ENCODE results near the gene CYP3A5.
"Not testable (repeated sequence)": the region's sequence is repeated elsewhere in the genome, so short reads cannot be mapped to it uniquely, and the experiment has no call there.

The CYP3A5 gene

GRCh38 chr7:99642027-99642426 is 37.8 kb downstream of the CYP3A5 start:
- DNase-seq (ENCODE audit: low spot score) = no peak

DNA sequence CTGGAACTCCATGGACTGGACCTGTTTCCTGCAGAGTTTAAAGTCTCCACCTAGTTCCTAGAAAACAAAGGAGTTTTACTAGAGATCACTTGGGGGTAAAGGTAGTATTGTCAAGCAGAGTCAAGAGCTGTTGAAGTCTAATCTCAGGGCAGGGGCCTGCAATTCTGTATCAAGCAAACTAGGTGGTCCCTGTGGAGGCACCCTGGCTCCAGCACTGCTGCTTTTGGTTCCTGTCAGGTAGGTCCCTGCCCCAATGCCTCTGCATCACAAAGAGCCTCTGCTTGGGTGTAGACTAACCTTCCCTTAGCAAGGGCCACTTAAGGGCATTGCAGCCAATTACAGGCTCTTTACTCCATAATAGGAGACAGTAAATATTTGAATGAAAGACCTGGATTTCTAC is 40.5 kb downstream of the CYP3A5 start:
- no peak for DNase-seq (ENCODE audit: low spot score)

DNA sequence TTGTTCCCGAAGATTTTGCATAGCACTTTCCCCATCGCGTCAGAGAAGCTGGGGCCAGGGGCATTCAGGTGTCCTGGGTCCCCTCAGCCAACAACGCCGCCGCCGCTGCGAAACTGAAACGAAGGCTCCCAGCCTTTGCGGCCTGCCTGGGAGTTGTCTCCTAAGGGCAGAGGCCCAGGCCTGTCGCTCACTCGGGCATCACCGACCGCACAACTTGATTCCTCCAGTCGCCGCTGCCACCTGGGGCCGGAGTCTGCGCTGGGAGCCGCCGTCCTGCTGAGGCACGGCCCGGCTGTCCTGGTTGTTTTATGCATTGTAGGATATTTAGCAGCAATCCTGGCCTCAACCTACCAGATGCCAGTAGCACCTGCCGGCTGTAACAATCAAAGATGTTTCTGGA is 41.1 kb downstream of the CYP3A5 start:
- no peak for DNase-seq (ENCODE audit: low spot score)

- not testable (repeated sequence) for DNase-seq (ENCODE audit: low spot score)
Measured at GRCh38 chr7:99637414-99637813, 42.4 kb downstream of the CYP3A5 start.

DNA sequence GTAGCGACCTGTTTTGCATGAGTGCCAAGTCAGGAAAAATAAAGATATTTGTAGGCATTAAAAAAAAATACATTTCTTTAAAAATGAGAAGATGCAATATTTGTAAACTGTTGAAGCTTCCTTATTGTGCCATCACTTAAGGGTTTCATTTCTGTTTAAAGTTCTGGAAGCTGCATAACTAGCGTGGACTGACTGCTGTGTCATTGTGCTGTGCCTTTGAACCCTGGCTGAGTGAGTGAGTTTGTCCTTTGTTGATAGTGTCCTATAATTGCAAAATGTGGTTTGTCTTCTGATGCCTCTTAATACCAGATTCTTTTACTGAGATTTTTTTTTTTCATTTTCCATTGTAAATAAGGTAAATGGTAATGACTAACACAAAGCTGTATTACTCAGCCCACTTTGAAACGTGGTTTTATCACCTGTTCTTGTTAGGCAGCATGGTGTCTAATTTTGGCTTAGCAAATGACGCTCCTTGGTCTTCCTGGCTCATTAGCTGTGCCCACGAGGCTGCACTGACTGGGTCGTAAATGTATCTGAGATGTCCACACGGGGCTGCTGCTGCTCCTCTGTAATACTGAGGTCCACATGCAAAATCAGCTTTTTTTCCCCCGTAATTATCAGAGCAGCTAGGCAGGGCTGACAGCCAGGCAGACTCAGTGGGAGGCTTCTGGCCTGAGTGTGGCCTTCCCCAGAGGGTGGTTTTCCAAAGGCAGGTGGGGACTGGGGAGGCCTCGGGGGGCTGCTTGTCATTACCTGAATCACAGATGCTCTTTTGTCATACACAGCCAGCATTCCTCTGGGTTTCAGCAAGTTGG is 48.3 kb downstream of the CYP3A5 start:
- peak; percentile 34 for DNase-seq (ENCODE audit: low spot score)

DNA sequence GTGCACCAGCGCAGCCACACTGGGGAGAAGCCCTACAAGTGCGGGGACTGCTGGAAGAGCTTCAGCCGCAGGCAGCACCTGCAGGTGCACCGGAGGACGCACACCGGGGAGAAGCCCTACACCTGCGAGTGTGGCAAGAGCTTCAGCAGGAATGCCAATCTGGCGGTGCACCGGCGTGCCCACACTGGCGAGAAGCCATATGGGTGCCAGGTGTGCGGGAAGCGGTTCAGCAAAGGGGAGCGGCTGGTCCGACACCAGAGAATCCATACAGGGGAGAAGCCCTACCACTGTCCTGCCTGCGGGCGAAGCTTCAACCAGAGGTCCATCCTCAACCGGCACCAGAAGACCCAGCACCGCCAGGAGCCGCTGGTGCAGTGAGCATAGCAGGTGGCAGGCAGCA is 50.2 kb downstream of the CYP3A5 start:
- DNase-seq (ENCODE audit: low spot score) = no peak

GRCh38 chr7:99628471-99629465 is 51.0 kb downstream of the CYP3A5 start:
- DNase-seq (ENCODE audit: low spot score) = no peak

GRCh38 chr7:99627513-99627912 is 52.3 kb downstream of the CYP3A5 start:
- DNase-seq (ENCODE audit: low spot score) = no peak

GRCh38 chr7:99626661-99627060 is 53.1 kb downstream of the CYP3A5 start:
- no peak for DNase-seq (ENCODE audit: low spot score)

GRCh38 chr7:99625961-99626360 is 53.8 kb downstream of the CYP3A5 start:
- no peak for DNase-seq (ENCODE audit: low spot score)

DNA sequence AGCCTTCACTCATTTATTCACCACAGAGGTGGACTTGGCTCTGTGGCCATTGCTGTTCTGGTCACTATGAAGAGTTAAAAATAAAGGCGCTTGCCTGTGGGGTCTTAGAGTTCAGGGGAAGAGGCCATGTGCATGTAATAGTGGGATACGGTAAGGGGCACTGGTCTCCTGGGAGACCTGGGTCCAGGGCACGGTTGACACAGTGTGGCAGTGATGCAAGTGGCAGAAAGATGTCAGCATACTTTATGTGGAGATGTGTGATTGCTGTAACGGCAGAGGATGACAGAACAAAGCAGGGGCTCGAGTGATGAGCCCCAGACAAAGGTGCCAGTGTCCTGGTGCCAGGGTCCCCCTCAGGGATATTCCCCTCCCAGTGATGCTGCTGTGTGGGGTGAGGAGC is 54.5 kb downstream of the CYP3A5 start:
- DNase-seq (ENCODE audit: low spot score) = no peak

GRCh38 chr7:99624484-99624883 is 55.3 kb downstream of the CYP3A5 start:
- no peak for DNase-seq (ENCODE audit: low spot score)

DNA sequence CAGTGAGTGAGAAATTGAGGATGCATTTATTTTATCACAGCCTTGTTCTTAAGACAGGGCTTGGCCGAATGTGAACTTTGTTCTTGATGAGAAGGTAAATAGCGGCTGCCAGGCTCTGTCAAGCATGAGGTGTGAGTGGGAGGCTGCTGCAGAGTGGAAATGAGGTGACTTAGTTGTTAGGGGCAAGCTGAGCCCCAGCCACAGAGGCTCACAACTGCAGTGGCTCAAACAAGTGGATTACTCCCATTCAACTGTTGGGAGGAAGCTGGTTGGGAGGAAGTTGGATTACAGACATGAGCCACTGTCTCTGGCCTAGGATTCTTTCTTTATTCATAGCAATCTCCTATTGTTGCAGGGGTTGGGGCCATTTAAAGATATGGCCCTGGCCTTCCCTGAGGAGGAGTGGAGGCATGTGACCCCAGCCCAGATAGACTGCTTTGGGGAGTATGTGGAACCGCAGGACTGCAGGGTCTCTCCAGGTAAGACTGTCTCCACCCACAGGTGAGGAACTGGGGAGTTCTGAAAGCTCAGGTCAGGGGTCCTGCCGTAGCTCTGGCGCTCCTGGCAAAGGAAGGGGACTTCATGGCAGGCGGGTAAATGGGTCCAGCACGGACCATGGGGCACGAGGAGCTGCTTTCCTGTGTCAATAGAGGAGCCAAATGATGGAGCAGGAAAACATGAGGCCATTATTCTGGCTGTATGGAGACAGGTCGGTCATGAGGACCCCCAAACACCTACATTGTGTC is 55.9 kb downstream of the CYP3A5 start:
- no peak for DNase-seq (ENCODE audit: low spot score)

DNA sequence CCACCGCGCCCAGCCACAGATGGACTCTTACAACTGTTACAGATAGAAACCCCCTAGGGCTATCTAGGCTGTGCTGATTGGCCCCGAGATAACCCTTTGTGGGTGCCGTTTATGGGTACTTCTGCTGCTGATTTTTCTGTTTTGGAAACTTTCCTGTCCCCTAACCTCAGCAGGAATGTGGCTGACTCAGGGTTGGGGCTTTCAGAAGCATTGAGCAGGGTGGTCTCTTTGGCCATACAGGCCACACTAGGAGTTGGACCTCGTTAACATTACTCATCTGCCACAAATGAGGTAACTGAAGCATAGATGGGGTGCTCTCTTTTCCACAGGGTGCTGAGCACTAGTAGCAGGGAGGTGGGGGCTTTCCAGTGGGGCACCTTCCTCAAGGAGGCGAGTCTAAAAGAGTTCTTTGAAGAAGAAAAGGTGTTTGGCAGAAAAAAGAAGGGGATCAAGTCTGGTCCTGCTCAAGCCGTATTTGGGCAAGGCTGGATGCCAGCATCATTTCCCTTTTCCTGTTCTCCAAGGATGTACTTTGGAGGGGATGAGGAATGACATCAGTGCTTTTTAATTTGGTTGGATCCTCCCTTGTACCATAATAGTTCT is 56.6 kb downstream of the CYP3A5 start:
- DNase-seq (ENCODE audit: low spot score) = no peak

DNA sequence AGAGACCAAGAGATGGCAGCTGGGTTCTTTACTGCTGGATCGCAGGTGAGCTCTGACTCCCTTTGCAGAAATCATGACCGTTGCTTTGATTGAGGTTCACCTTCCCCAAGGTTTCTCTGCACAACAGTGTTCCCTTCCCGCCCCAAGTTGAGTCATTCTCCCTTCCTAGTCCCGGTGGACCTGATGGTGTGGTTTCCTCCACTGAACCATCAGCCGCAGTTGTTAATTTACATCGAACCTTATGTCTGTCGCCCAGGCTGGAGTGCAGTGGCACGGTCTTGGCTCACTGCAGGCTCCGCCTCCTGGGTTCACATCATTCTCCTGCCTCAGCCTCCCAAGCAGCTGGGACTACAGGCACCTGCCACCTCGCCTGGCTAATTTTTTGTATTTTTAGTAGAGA is 57.2 kb downstream of the CYP3A5 start:
- DNase-seq (ENCODE audit: low spot score) = no peak

GRCh38 chr7:99621271-99621670 is 58.5 kb downstream of the CYP3A5 start:
- no peak for DNase-seq (ENCODE audit: low spot score)

DNA sequence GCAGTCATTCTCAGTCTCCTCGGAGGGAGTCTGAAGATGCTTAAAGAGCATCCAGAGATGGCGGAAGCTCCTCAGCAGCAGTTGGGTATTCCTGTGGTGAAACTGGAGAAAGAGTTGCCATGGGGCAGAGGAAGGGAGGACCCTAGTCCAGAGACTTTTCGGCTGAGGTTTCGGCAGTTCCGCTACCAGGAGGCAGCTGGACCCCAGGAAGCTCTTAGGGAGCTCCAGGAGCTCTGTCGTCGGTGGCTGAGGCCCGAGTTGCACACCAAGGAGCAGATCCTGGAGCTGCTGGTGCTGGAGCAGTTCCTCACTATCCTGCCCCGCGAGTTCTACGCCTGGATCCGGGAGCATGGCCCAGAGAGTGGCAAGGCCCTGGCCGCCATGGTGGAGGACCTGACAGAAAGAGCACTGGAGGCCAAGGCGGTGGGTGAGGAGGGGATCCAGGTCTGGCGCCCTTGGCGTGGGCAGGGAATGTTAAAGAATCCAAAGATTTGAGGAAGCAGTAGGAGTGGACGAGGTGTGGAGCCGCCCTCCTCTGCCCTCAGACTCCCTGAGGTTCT is 60.1 kb downstream of the CYP3A5 start:
- no peak for DNase-seq (ENCODE audit: low spot score)

DNA sequence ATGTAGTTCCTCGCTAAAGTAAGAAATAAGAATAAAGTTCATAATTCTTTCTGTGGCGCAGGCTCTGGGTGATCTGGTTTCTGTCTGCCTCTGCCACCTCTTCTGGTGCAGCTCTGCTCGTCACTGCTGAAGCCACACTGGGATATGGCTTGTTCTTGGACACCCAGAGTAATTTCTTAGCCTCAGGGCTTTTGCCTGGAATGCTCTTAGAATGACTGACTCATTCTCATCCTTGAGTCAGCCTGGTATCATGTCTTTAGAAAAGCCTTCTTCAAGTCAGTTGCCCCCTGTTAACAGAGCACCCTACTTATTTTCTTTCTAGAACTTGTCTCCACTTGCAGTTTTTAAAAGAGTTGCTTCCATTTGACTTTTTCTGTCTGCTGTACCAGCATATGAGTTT is 61.1 kb downstream of the CYP3A5 start:
- no peak for DNase-seq (ENCODE audit: low spot score)

- DNase-seq (ENCODE audit: low spot score) = no peak
Measured at GRCh38 chr7:99617192-99617781, 62.5 kb downstream of the CYP3A5 start.

- peak; percentile 94 for DNase-seq (ENCODE audit: low spot score)
Measured at GRCh38 chr7:99616359-99617191, 63.2 kb downstream of the CYP3A5 start, which contains the start of gene ZSCAN25. ZSCAN25 (plus strand) TSS chr7:99616946; CDS start chr7:99619607, 2,661 bp downstream.
